Mesodermal cell (in vitro differentiated cells): ENCODE results near the gene ADAMTS12.

Experiments used
- H3K27ac ChIP-seq: 2 replicates; pipeline ENCODE4 v1.7.0; 2013; ENCODE audit warnings: mild to moderate bottlenecking, low read depth, low read length, moderate library complexity; ENCODE audit not compliant: severe bottlenecking
- H3K36me3 ChIP-seq: 2 replicates; pipeline ENCODE4 v1.7.1; 2013; ENCODE audit warnings: mild to moderate bottlenecking, low read length, moderate library complexity; ENCODE audit not compliant: control insufficient read depth, insufficient read depth
- H3K4me1 ChIP-seq: one replicate; pipeline ENCODE4 v1.7.1; 2013; ENCODE audit warnings: mild to moderate bottlenecking, low read length; ENCODE audit not compliant: insufficient read depth, control insufficient read depth, poor library complexity, severe bottlenecking
- H3K4me3 ChIP-seq: 2 replicates; pipeline ENCODE4 v1.7.0; 2013; ENCODE audit warnings: low read length, control low read depth, mild to moderate bottlenecking; ENCODE audit not compliant: insufficient read depth, poor library complexity, severe bottlenecking; ENCODE audit errors: extremely low read depth
- H3K9me3 ChIP-seq: 2 replicates; pipeline ENCODE4 v1.7.1; 2013; ENCODE audit warnings: mild to moderate bottlenecking, low read length, moderate library complexity; ENCODE audit not compliant: control insufficient read depth
- WGBS, 2 experiments: methylation state at CpG; one replicate each; pipeline ENCODE4 v1.1.5; 2013; ENCODE audit warnings: missing lambda C conversion rate in 2 of 2; ENCODE audit not compliant: insufficient coverage in 2 of 2; 5-methylcytosine and 5-hydroxymethylcytosine counted together

Gene ADAMTS12

DNA sequence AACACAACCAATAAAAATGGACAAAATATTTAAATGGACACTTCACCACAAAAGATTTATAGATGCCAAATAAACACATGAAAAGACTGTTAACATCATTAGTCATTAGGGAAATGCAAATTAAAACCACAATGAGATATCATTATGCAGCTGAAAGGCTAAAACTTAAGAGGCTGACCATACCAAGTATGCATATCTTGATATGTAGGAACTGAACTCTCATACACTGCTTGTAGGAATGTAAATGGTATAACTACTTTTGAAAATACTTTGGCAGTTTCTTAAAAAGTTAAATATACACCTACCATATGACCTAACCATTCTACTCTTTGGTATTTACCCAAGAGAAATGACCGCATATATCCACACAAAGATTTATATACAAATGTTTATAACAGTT lies 13.6 kb upstream of the ADAMTS12 start:
- no CpG with 5 or more reads among the region's 1 CpG for WGBS, 2 experiments
- Histone ChIP-seq H3K36me3 (no peaks in the 10 kb centered on the region), H3K4me3 (no peak overlapping the region)

DNA sequence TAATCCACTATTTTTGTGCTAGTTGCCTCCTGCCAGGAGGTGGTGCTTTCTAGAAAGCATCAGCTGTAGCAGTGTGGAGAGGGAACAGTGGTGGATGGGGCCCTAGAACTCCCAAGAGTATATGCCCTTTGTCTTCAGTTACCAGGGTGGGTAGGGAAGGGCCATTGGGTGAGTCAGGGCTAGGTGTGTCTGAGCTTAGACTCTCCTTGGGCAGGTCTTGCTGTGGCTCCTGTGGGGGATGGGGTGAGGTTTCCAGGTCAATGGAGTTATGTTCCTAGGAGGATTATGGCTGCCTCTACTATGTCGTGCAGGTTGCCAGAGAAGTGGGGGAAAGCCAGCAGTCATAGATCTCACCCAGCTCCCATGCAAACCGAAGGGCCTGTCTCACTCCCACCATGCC lies 11.3 kb upstream of the ADAMTS12 start:
- no peak overlapping the region for H3K27ac ChIP-seq
- peaks cover 18% of the 10 kb centered on the region for H3K9me3 ChIP-seq
- no peak overlapping the region for H3K4me3 ChIP-seq
- H3K36me3 ChIP-seq = no peaks in the 10 kb centered on the region
- 94 to 100% methylated on average over 2 of the region's 2 CpGs for WGBS, 2 experiments
- no peaks in the 10 kb centered on the region for H3K4me1 ChIP-seq

More for the DNA sequence above, 13.6 kb upstream of the ADAMTS12 start:
- Histone ChIP-seq H3K27ac (no peak overlapping the region), H3K4me1 (no peaks in the 10 kb centered on the region), H3K9me3 (peaks cover 18% of the 10 kb centered on the region)

- H3K36me3 ChIP-seq = no peaks in the 10 kb centered on the region
- peaks cover 1% of the 10 kb centered on the region for H3K9me3 ChIP-seq
- no peak overlapping the region for H3K4me3 ChIP-seq
- H3K27ac ChIP-seq = no peak overlapping the region
- H3K4me1 ChIP-seq = no peaks in the 10 kb centered on the region
- WGBS, 2 experiments = 100% methylated on average over 1 of the region's 1 CpG; no CpG with 5 or more reads in 1 of the 2 experiments
These were observed 9.4 kb upstream of the ADAMTS12 start for GRCh38 chr5:33901156-33901555.

GRCh38 chr5:33894566-33894965 lies 2.8 kb upstream of the ADAMTS12 start:
- Histone ChIP-seq H3K27ac (no peak overlapping the region), H3K9me3 (no peaks in the 10 kb centered on the region), H3K4me3 (no peak overlapping the region), H3K4me1 (peaks cover 21% of the 10 kb centered on the region), H3K36me3 (no peaks in the 10 kb centered on the region)
- WGBS, 2 experiments = 88 to 100% methylated on average over 1 of the region's 1 CpG

- H3K4me3 ChIP-seq = peak overlapping the region; percentile 64
- H3K27ac ChIP-seq = peak overlapping the region; percentile 95
- WGBS, 2 experiments = 67 to 68% methylated on average over 4 to 5 of the region's 5 CpGs
- peaks cover 30% of the 10 kb centered on the region for H3K4me1 ChIP-seq
- peaks cover 10% of the 10 kb centered on the region for H3K36me3 ChIP-seq
- H3K9me3 ChIP-seq = no peaks in the 10 kb centered on the region
These were observed 889 bp upstream of the ADAMTS12 start for GRCh38 chr5:33892620-33893137.

- H3K4me1 ChIP-seq = peaks cover 30% of the 10 kb centered on the region
- peak overlapping the region; percentile 95 for H3K27ac ChIP-seq
- peaks cover 12% of the 10 kb centered on the region for H3K36me3 ChIP-seq
- no peaks in the 10 kb centered on the region for H3K9me3 ChIP-seq
- WGBS, 2 experiments = 0 to 4% methylated on average over 1 to 4 of the region's 6 CpGs
- peak overlapping the region; percentile 64 for H3K4me3 ChIP-seq
These were observed 373 bp downstream of the ADAMTS12 start for GRCh38 chr5:33891446-33891787.

DNA sequence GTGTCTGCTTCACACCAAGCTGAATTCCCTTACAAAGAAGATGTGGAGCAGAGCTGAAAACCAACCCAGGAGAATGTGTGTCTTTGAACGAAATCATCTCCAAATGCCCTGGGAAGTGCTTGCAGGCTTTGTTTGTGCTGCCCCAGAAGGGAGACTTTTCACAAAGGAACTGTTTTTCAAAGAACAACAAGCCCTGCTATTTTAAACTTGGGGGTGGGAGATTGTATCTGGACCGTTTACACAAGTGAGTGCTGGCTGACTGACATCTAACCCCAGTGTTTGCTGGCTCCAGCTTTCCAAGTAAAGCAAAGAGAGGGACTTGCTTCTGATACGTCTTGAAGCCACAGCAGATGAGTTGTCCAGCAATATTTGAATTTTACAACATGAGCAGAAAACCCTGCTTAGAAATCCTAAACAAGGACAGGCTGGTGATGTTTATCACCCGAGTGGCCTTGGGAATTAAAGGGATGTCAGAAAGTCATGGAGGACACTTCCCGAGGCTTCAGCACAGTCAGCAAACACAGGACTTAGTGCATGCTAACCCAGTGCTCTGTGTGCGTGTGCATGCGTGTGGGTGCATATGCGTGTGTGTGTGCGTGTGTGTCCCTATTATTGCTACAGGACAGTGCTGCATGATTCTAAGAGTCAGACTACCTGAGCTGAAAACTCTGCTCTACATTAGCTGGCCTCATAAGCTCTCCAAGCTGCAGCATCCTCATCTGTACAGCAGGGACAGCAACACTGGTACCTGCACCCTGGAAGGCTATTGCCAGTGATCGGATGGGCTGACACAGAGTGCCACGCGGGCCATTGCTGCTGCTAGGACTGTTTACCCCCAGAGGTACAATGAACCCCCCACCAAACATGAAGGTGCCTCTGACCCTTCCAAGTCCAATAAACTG lies 1.4 kb downstream of the ADAMTS12 start:
- peak overlapping the region; percentile 64 for H3K4me3 ChIP-seq
- H3K9me3 ChIP-seq = no peaks in the 10 kb centered on the region
- peak overlapping the region; percentile 95 for H3K27ac ChIP-seq
- 43 to 52% methylated on average over 10 to 11 of the region's 12 CpGs for WGBS, 2 experiments
- peaks cover 12% of the 10 kb centered on the region for H3K36me3 ChIP-seq
- peaks cover 30% of the 10 kb centered on the region for H3K4me1 ChIP-seq

GRCh38 chr5:33888587-33888986 lies 3.2 kb downstream of the ADAMTS12 start:
- WGBS, 2 experiments = 90 to 100% methylated on average over 1 of the region's 4 CpGs
- peaks cover 22% of the 10 kb centered on the region for H3K4me1 ChIP-seq

DNA sequence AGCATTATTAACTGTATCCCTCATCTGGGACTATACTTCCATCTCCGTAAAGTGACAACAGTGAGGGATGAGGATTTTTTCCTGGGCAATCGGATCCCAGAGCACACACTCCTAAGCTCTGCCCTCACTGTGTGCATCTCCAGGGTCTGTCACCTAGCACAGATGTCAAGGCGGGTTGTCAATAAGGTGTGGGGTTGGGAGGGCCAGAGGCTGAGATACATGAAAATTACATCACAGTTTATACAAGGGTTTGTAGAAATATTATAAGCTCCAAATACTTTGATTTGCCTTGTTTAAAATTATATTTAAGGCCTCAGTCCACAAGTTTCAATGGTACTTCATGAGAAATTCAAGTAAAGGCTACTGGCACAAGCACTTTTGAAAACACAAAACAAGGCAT lies 4.5 kb downstream of the ADAMTS12 start:
- no peak overlapping the region for H3K4me3 ChIP-seq
- H3K9me3 ChIP-seq = no peaks in the 10 kb centered on the region
- H3K4me1 ChIP-seq = peaks cover 9% of the 10 kb centered on the region
- peaks cover 22% of the 10 kb centered on the region for H3K36me3 ChIP-seq
- no CpG with 5 or more reads among the region's 3 CpGs for WGBS, 2 experiments
- no peak overlapping the region for H3K27ac ChIP-seq

More at GRCh38 chr5:33888587-33888986, 3.2 kb downstream of the ADAMTS12 start:
- Histone ChIP-seq H3K36me3 (peaks cover 22% of the 10 kb centered on the region), H3K9me3 (no peaks in the 10 kb centered on the region), H3K27ac (no peak overlapping the region), H3K4me3 (no peak overlapping the region)

GRCh38 chr5:33886283-33886682 lies 5.5 kb downstream of the ADAMTS12 start:
- Histone ChIP-seq H3K36me3 (peaks cover 29% of the 10 kb centered on the region), H3K4me1 (peaks cover 9% of the 10 kb centered on the region), H3K4me3 (no peak overlapping the region), H3K9me3 (no peaks in the 10 kb centered on the region), H3K27ac (no peak overlapping the region)
- 100% methylated on average over 1 of the region's 4 CpGs; no CpG with 5 or more reads in 1 of the 2 experiments for WGBS, 2 experiments

- no peaks in the 10 kb centered on the region for H3K9me3 ChIP-seq
- no peak overlapping the region for H3K27ac ChIP-seq
- peaks cover 9% of the 10 kb centered on the region for H3K4me1 ChIP-seq
- 73 to 92% methylated on average over 1 to 3 of the region's 3 CpGs for WGBS, 2 experiments
- H3K36me3 ChIP-seq = peaks cover 35% of the 10 kb centered on the region
- H3K4me3 ChIP-seq = no peak overlapping the region
These were observed 6.1 kb downstream of the ADAMTS12 start for GRCh38 chr5:33885679-33886078.
